Measurements from ENCODE around the gene SLC1A6. TPM values are rescaled to one million over a fixed set of nuclear protein-coding genes. Genes with fewer than 3 reads are reported as not detected.

SLC1A6 gene
- total RNA-seq, 1 donor from 2014 or later: not detected

- no peak for DNase-seq (ENCODE audit: extremely low spot score, unreplicated experiment)
- Mint-ChIP-seq H3K9me3 (ENCODE audit: unreplicated experiment) (peaks cover 8% of the 10 kb centered on the region), H3K36me3 (ENCODE audit: unreplicated experiment) (no peaks in the 10 kb centered on the region)
These were observed 36.4 kb upstream of the SLC1A6 start for GRCh38 chr19:15015946-15016542.

GRCh38 chr19:15014579-15014978 lies 34.9 kb upstream of the SLC1A6 start:
- Mint-ChIP-seq H3K4me3 (ENCODE audit: unreplicated experiment) (no peak overlapping the region), H3K4me1 (ENCODE audit: unreplicated experiment) (no peaks in the 10 kb centered on the region), H3K36me3 (ENCODE audit: unreplicated experiment) (no peaks in the 10 kb centered on the region), H3K9me3 (ENCODE audit: unreplicated experiment) (peaks cover 8% of the 10 kb centered on the region), H3K27me3 (ENCODE audit: unreplicated experiment) (peaks cover 2% of the 10 kb centered on the region), H3K27ac (ENCODE audit: unreplicated experiment) (no peak overlapping the region)
- TF ChIP-seq, protein P1, sequence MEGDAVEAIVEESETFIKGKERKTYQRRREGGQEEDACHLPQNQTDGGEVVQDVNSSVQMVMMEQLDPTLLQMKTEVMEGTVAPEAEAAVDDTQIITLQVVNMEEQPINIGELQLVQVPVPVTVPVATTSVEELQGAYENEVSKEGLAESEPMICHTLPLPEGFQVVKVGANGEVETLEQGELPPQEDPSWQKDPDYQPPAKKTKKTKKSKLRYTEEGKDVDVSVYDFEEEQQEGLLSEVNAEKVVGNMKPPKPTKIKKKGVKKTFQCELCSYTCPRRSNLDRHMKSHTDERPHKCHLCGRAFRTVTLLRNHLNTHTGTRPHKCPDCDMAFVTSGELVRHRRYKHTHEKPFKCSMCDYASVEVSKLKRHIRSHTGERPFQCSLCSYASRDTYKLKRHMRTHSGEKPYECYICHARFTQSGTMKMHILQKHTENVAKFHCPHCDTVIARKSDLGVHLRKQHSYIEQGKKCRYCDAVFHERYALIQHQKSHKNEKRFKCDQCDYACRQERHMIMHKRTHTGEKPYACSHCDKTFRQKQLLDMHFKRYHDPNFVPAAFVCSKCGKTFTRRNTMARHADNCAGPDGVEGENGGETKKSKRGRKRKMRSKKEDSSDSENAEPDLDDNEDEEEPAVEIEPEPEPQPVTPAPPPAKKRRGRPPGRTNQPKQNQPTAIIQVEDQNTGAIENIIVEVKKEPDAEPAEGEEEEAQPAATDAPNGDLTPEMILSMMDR (IDR thresholded peaks at IDR 0.05): no peak
- DNase-seq (ENCODE audit: extremely low spot score, unreplicated experiment): no peak

More at GRCh38 chr19:15015946-15016542, 36.4 kb upstream of the SLC1A6 start:
- Mint-ChIP-seq H3K4me3 (ENCODE audit: unreplicated experiment) (no peak overlapping the region), H3K4me1 (ENCODE audit: unreplicated experiment) (no peaks in the 10 kb centered on the region), H3K27ac (ENCODE audit: unreplicated experiment) (no peak overlapping the region), H3K27me3 (ENCODE audit: unreplicated experiment) (peaks cover 2% of the 10 kb centered on the region)
- TF ChIP-seq, protein P1 (IDR thresholded peaks at IDR 0.05): no peak

GRCh38 chr19:15010501-15011300 lies 31.0 kb upstream of the SLC1A6 start:
- TF ChIP-seq, protein P1 (IDR thresholded peaks at IDR 0.05): no peak
- Mint-ChIP-seq H3K4me1 (ENCODE audit: unreplicated experiment) (no peaks in the 10 kb centered on the region), H3K9me3 (ENCODE audit: unreplicated experiment) (peaks cover 8% of the 10 kb centered on the region), H3K27ac (ENCODE audit: unreplicated experiment) (no peak overlapping the region), H3K36me3 (ENCODE audit: unreplicated experiment) (no peaks in the 10 kb centered on the region), H3K4me3 (ENCODE audit: unreplicated experiment) (no peak overlapping the region), H3K27me3 (ENCODE audit: unreplicated experiment) (peaks cover 2% of the 10 kb centered on the region)
- DNase-seq (ENCODE audit: extremely low spot score, unreplicated experiment): no peak

DNA sequence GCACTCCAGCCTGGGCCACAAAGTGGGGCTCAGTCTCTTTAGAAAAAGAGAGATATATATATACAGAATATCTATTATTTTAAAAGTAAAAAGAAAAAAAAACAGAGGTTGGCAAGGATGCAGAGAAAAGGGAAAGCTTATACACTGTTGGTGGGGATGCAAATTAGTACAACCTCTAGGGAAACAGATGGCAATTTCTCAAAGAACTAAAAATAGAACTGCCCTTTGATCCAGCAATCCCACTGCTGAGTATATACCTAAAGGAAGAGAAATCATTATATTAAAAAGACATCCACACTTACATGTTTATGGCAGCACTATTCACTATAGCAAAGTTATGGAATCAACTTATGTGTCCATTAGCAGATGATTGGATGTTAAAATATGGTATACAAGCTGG lies 28.6 kb upstream of the SLC1A6 start:
- Mint-ChIP-seq H3K36me3 (ENCODE audit: unreplicated experiment) (no peaks in the 10 kb centered on the region), H3K9me3 (ENCODE audit: unreplicated experiment) (peaks cover 3% of the 10 kb centered on the region), H3K27me3 (ENCODE audit: unreplicated experiment) (peaks cover 2% of the 10 kb centered on the region)

DNA sequence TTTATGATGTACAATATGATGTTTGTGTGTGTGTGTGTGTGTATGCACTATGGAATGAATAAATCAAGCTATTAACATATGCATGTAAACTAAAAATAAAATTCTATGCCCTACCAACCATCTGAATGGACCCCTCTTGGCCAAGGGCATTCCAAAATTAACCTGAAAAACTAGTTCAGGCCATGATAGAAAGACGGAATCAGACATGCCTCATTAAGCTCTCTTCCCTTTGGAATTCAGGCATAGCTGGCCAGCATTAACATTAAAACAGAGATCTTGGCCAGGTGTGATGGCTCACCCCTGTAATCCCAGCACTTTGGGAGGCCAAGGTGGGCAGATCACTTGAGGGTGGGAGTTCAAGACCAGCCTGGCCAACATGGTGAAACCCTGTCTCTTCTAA lies 18.3 kb upstream of the SLC1A6 start:
- TF ChIP-seq, protein P1 (IDR thresholded peaks at IDR 0.05): no peak
- Mint-ChIP-seq H3K9me3 (ENCODE audit: unreplicated experiment) (no peaks in the 10 kb centered on the region), H3K36me3 (ENCODE audit: unreplicated experiment) (no peaks in the 10 kb centered on the region), H3K27me3 (ENCODE audit: unreplicated experiment) (no peaks in the 10 kb centered on the region), H3K4me3 (ENCODE audit: unreplicated experiment) (no peak overlapping the region), H3K4me1 (ENCODE audit: unreplicated experiment) (no peaks in the 10 kb centered on the region), H3K27ac (ENCODE audit: unreplicated experiment) (no peak overlapping the region)
- DNase-seq (ENCODE audit: extremely low spot score, unreplicated experiment): no peak

More for the DNA sequence above, 28.6 kb upstream of the SLC1A6 start:
- TF ChIP-seq, protein P1 (IDR thresholded peaks at IDR 0.05): no peak
- no peak overlapping the region for H3K4me3 Mint-ChIP-seq (ENCODE audit: unreplicated experiment)
- no peak overlapping the region for H3K27ac Mint-ChIP-seq (ENCODE audit: unreplicated experiment)
- H3K4me1 Mint-ChIP-seq (ENCODE audit: unreplicated experiment): no peaks in the 10 kb centered on the region
- DNase-seq (ENCODE audit: extremely low spot score, unreplicated experiment): no peak
